Mesenteric fat pad (tissue), 1 donor: ENCODE results near the gene ESCO1. TPM values are rescaled to one million over a fixed set of nuclear protein-coding genes. Genes with fewer than 3 reads are reported as not detected.
"Not testable (repeated sequence)": the region's sequence is repeated elsewhere in the genome, so short reads cannot be mapped to it uniquely, and the experiment has no call there.

Source experiments
- DNase-seq: peaks from one replicate; pipeline ENCODE4 v3.0.0-alpha.2; 2020; ENCODE audit warnings: low spot score
- long read RNA-seq: library from polyadenylated mRNA; unstranded; transcript quantifications from one replicate; pipeline ENCODE4 v2.0.0, GENCODE V29; 2020
- total RNA-seq: library from RNA; stranded (reverse); fragmentation: NEBNext Ultra II Directional; extraction: Animal tissue kit (Norgen Biotek cat#: 25700); gene quantifications from one replicate; pipeline ENCODE4 v1.2.1, GENCODE V29; 2021
- donor health status: DM: yes; HTN: yes; CAD: no.

The ESCO1 gene
- 11.1 TPM for total RNA-seq
- long read RNA-seq, partial matches to known transcripts, result 30 of 38 reads
- long read RNA-seq, other reads (novel, unspliced or antisense), result 8 of 38 reads

- DNase-seq, result peak; percentile 98
These were observed at the start of gene ESCO1 for GRCh38 chr18:21600526-21601410. Gene ESCO1, minus strand, starts transcription at chr18:21600704. Its CDS starts 25,861 bp downstream, at chr18:21574843.

- not testable (repeated sequence) for DNase-seq
These were observed 39.9 kb upstream of the ESCO1 start for GRCh38 chr18:21640375-21640774.

- no peak for DNase-seq
These were observed 38.3 kb upstream of the ESCO1 start for GRCh38 chr18:21638822-21639221.

- DNase-seq, result no peak
These were observed 36.3 kb upstream of the ESCO1 start for GRCh38 chr18:21636769-21637168.

GRCh38 chr18:21634588-21635199, 34.2 kb upstream of the ESCO1 start:
- DNase-seq, result no peak

GRCh38 chr18:21632393-21632792, 31.9 kb upstream of the ESCO1 start:
- DNase-seq, result no peak

- no peak for DNase-seq
These were observed 28.8 kb upstream of the ESCO1 start for GRCh38 chr18:21629089-21629832.

- not testable (repeated sequence) for DNase-seq
These were observed 21.1 kb upstream of the ESCO1 start for GRCh38 chr18:21621640-21622039.

- DNase-seq, result peak; percentile 97
These were observed 11.9 kb upstream of the ESCO1 start, which contains the start of gene SNRPD1 for GRCh38 chr18:21612125-21613039. Gene SNRPD1, plus strand, starts transcription at chr18:21612314. Its CDS starts 116 bp downstream, at chr18:21612430.

- not testable (repeated sequence) for DNase-seq
These were observed 11.1 kb upstream of the ESCO1 start for GRCh38 chr18:21611401-21612124.

GRCh38 chr18:21605213-21605612, 4.7 kb upstream of the ESCO1 start:
- DNase-seq, result no peak

- no peak for DNase-seq
These were observed 4.2 kb upstream of the ESCO1 start for GRCh38 chr18:21604671-21605070.

GRCh38 chr18:21602299-21602587, 1.7 kb upstream of the ESCO1 start:
- no peak for DNase-seq

- peak; percentile 91 for DNase-seq
These were observed 649 bp downstream of the ESCO1 start for GRCh38 chr18:21599585-21600525.

GRCh38 chr18:21598726-21599584, 1.5 kb downstream of the ESCO1 start:
- DNase-seq, result no peak

GRCh38 chr18:21597620-21598019, 2.9 kb downstream of the ESCO1 start:
- DNase-seq, result no peak

- DNase-seq, result no peak
These were observed 6.8 kb downstream of the ESCO1 start for GRCh38 chr18:21593540-21594257.
